HepG2 (cell line): Measurements from ENCODE around the gene NIFK. TPM values are rescaled to one million over a fixed set of nuclear protein-coding genes. Genes with fewer than 3 reads are reported as not detected.

Experiments used
- GMEB2 ChIP-seq: IDR thresholded peaks from 2 replicates; pipeline ENCODE4 v1.6.1; 2016; ENCODE audit warnings: missing biosample characterization, missing genetic modification reagents, low read depth
- HDAC2 ChIP-seq: sonication (generic); formaldehyde crosslinking; IDR thresholded peaks from 2 replicates; pipeline ENCODE4 v1.4.0; 2020; ENCODE audit warnings: missing genetic modification reagents
- HHEX ChIP-seq: IDR thresholded peaks from 2 replicates; pipeline ENCODE4 v1.6.1; 2016; ENCODE audit warnings: control low read depth
- HOXA5 ChIP-seq: sonication (generic); formaldehyde crosslinking; IDR thresholded peaks from 2 replicates; pipeline ENCODE4 v1.4.0; 2020; ENCODE audit warnings: missing genetic modification reagents
- HOXA7 ChIP-seq: sonication (generic); formaldehyde crosslinking; IDR thresholded peaks from 2 replicates; pipeline ENCODE4 v1.8.1; 2022; ENCODE audit warnings: mild to moderate bottlenecking, missing genetic modification reagents, moderate library complexity
- KAT7 ChIP-seq: IDR thresholded peaks from 2 replicates; pipeline ENCODE4 v1.6.1; 2018; ENCODE audit warnings: borderline replicate concordance, missing compliant biosample characterization
- KIAA2018 ChIP-seq: sonication (generic); formaldehyde crosslinking; IDR thresholded peaks from 2 replicates; pipeline ENCODE4 v1.5.0; 2020; ENCODE audit warnings: mild to moderate bottlenecking, missing genetic modification reagents, borderline replicate concordance
- MZF1 ChIP-seq: sonication (generic); formaldehyde crosslinking; IDR thresholded peaks from 2 replicates; pipeline ENCODE4 v1.8.1; 2023; ENCODE audit warnings: mild to moderate bottlenecking, missing genetic modification reagents, borderline replicate concordance
- NFE2L1 ChIP-seq: sonication (generic); formaldehyde crosslinking; IDR thresholded peaks from 2 replicates; pipeline ENCODE4 v1.4.0; 2020; ENCODE audit warnings: missing genetic modification reagents, mild to moderate bottlenecking, borderline replicate concordance
- TP53 ChIP-seq: sonication (generic); formaldehyde crosslinking; conservative IDR thresholded peaks from 2 replicates; pipeline ENCODE4 v1.4.0; 2020; ENCODE audit warnings: missing genetic modification reagents
- ZBTB42 ChIP-seq: sonication (generic); formaldehyde crosslinking; IDR thresholded peaks from 2 replicates; pipeline ENCODE4 v1.5.0; 2020; ENCODE audit warnings: mild to moderate bottlenecking, missing genetic modification reagents
- ZNF256 ChIP-seq: sonication (generic); formaldehyde crosslinking; conservative IDR thresholded peaks from 2 replicates; pipeline ENCODE4 v1.4.0; 2020; ENCODE audit warnings: missing genetic modification reagents
- ZNF616 ChIP-seq: sonication (generic); formaldehyde crosslinking; IDR thresholded peaks from 2 replicates; pipeline ENCODE4 v1.5.0; 2020; ENCODE audit warnings: low read depth, mild to moderate bottlenecking, missing genetic modification reagents
- ZNF672 ChIP-seq: sonication (generic); formaldehyde crosslinking; IDR thresholded peaks from 2 replicates; pipeline ENCODE4 v1.8.1; 2022; ENCODE audit warnings: missing genetic modification reagents
- ZNF782 ChIP-seq: sonication (generic); formaldehyde crosslinking; IDR thresholded peaks from 2 replicates; pipeline ENCODE4 v1.4.0; 2020; ENCODE audit warnings: missing genetic modification reagents, mild to moderate bottlenecking, borderline replicate concordance
- polyA plus RNA-seq, 8 experiments: library from polyadenylated mRNA; depleted of rRNA in 3 of 8; stranded (reverse) in 7 of 8; unstranded in 1 of 8; fragments of >200 nt; fragmentation: Illumina TruSeq in 4 of 8; extraction: Trizol in 4 of 8; gene quantifications; 2 replicates each; pipeline versions ENCODE4 v1.2.1 to v1.2.3, GENCODE V29; 2011 to 2016; ENCODE audit warnings: low read depth in 4 of 8, missing spikeins in 1 of 8, mixed read lengths in 1 of 8; ENCODE audit not compliant: insufficient read depth in 1 of 8
- total RNA-seq, 5 experiments: library from RNA; depleted of rRNA; stranded (reverse); fragments of >200 nt; fragmentation: Illumina TruSeq; extraction: Trizol; gene quantifications; 2 replicates each; pipeline ENCODE4 v1.2.3, GENCODE V29; 2016; ENCODE audit warnings: low read depth in 1 of 5
- TF ChIP-seq, protein P1 (sequence below): IDR thresholded peaks from 2 replicates; pipeline ENCODE4 v1.6.1; 2018; ENCODE audit warnings: missing genetic modification reagents, mild to moderate bottlenecking, missing compliant biosample characterization

NIFK gene
- total and polyA plus RNA-seq, 2 of the 13 experiments (the other 11 are each of a cell fraction or from before 2014, with no cell fraction given): 19.6 to 105 TPM

- TF ChIP-seq, protein P1, sequence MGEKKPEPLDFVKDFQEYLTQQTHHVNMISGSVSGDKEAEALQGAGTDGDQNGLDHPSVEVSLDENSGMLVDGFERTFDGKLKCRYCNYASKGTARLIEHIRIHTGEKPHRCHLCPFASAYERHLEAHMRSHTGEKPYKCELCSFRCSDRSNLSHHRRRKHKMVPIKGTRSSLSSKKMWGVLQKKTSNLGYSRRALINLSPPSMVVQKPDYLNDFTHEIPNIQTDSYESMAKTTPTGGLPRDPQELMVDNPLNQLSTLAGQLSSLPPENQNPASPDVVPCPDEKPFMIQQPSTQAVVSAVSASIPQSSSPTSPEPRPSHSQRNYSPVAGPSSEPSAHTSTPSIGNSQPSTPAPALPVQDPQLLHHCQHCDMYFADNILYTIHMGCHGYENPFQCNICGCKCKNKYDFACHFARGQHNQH (CRISPR knock-in tag): no peak; the same call in 1 of the 2 replicates
- TF ChIP-seq HDAC2 (CRISPR knock-in tag) (peak; percentile 52; the same call in 1 of the 2 replicates), ZNF256 (CRISPR knock-in tag) (0 out of 2 replicates have a peak, but pooled peaks have one; percentile 86), NFE2L1 (CRISPR knock-in tag) (no peak), ZNF782 (peak; percentile 74; the same call in 1 of the 2 replicates), HOXA5 (CRISPR knock-in tag) (peak; percentile 97), TP53 (CRISPR knock-in tag) (0 out of 2 replicates have a peak, but pooled peaks have one; percentile 64), GMEB2 (CRISPR knock-in tag) (no peak), ZNF672 (no peak), KIAA2018 (no peak), HOXA7 (CRISPR knock-in tag) (no peak), ZNF616 (CRISPR knock-in tag) (0 out of 2 replicates have a peak, but pooled peaks have one; percentile 60), KAT7 (CRISPR knock-in tag) (peak; percentile 50; the same call in 1 of the 2 replicates), HHEX (CRISPR knock-in tag) (no peak), ZBTB42 (CRISPR knock-in tag) (0 out of 2 replicates have a peak, but pooled peaks have one; percentile 49), MZF1 (CRISPR knock-in tag) (no peak; the same call in 1 of the 2 replicates)
Observed at GRCh38 chr2:121736462-121737336, at the start of gene NIFK (continued).
